Measurements from ENCODE around the gene MMP19.

The MMP19 gene

GRCh38 chr12:55789171-55789570 lies 53.6 kb downstream of the MMP19 start:
- H3K27ac ChIP-seq = no peak overlapping the region

GRCh38 chr12:55788546-55788945 lies 54.2 kb downstream of the MMP19 start:
- no peak overlapping the region for H3K27ac ChIP-seq
- TF ChIP-seq, protein P1, sequence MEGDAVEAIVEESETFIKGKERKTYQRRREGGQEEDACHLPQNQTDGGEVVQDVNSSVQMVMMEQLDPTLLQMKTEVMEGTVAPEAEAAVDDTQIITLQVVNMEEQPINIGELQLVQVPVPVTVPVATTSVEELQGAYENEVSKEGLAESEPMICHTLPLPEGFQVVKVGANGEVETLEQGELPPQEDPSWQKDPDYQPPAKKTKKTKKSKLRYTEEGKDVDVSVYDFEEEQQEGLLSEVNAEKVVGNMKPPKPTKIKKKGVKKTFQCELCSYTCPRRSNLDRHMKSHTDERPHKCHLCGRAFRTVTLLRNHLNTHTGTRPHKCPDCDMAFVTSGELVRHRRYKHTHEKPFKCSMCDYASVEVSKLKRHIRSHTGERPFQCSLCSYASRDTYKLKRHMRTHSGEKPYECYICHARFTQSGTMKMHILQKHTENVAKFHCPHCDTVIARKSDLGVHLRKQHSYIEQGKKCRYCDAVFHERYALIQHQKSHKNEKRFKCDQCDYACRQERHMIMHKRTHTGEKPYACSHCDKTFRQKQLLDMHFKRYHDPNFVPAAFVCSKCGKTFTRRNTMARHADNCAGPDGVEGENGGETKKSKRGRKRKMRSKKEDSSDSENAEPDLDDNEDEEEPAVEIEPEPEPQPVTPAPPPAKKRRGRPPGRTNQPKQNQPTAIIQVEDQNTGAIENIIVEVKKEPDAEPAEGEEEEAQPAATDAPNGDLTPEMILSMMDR (conservative IDR thresholded peaks at IDR 0.05) = no peak
- no peak for TF ChIP-seq ZFX (IDR thresholded peaks at IDR 0.05)

More at GRCh38 chr12:55789171-55789570, 53.6 kb downstream of the MMP19 start:
- no peak for TF ChIP-seq ZFX (IDR thresholded peaks at IDR 0.05)
- TF ChIP-seq, protein P1 (conservative IDR thresholded peaks at IDR 0.05) = no peak
